ENCODE data around the gene COTL1.
"Not testable (repeated sequence)": the region's sequence is repeated elsewhere in the genome, so short reads cannot be mapped to it uniquely, and the experiment has no call there.

COTL1 gene

GRCh38 chr16:84641643-84642358, 23.9 kb upstream of the COTL1 start:
- DNase-seq: no peak

GRCh38 chr16:84640145-84640544, 22.3 kb upstream of the COTL1 start:
- no peak for DNase-seq

GRCh38 chr16:84638231-84638806, 20.4 kb upstream of the COTL1 start:
- DNase-seq: no peak

GRCh38 chr16:84637709-84638108, 19.8 kb upstream of the COTL1 start:
- DNase-seq: no peak

GRCh38 chr16:84635702-84636101, 17.8 kb upstream of the COTL1 start:
- DNase-seq: no peak

- no peak for DNase-seq
Observed at GRCh38 chr16:84633622-84634021, 15.7 kb upstream of the COTL1 start.

- DNase-seq: not testable (repeated sequence)
Observed at GRCh38 chr16:84632862-84633261, 15.0 kb upstream of the COTL1 start.

- no peak for DNase-seq
Observed at GRCh38 chr16:84631886-84632285, 14.0 kb upstream of the COTL1 start.

- DNase-seq: no peak
Observed at GRCh38 chr16:84631153-84631466, 13.2 kb upstream of the COTL1 start.

- no peak for DNase-seq
Observed at GRCh38 chr16:84630446-84631152, 12.7 kb upstream of the COTL1 start.

GRCh38 chr16:84630009-84630408, 12.1 kb upstream of the COTL1 start:
- DNase-seq: no peak

GRCh38 chr16:84629580-84629979, 11.7 kb upstream of the COTL1 start:
- no peak for DNase-seq

GRCh38 chr16:84628226-84628731, 10.4 kb upstream of the COTL1 start:
- no peak for DNase-seq

GRCh38 chr16:84625556-84625955, 7.7 kb upstream of the COTL1 start:
- DNase-seq: no peak

GRCh38 chr16:84620913-84621312, 3.0 kb upstream of the COTL1 start:
- not testable (repeated sequence) for DNase-seq

GRCh38 chr16:84618581-84619460, 943 bp upstream of the COTL1 start:
- DNase-seq: no peak

- DNase-seq: no peak
Observed at GRCh38 chr16:84617041-84617790, 662 bp downstream of the COTL1 start.

- DNase-seq: no peak
Observed at GRCh38 chr16:84616515-84616914, 1.4 kb downstream of the COTL1 start.

GRCh38 chr16:84614968-84615813, 2.7 kb downstream of the COTL1 start:
- no peak for DNase-seq

GRCh38 chr16:84614623-84614967, 3.3 kb downstream of the COTL1 start:
- no peak for DNase-seq

- DNase-seq: no peak
Observed at GRCh38 chr16:84614073-84614459, 3.8 kb downstream of the COTL1 start.

All from hippocampal formation (tissue), 2 donors.